Calu3 (cell line): ENCODE results near the gene PLEKHM2. TPM values are rescaled to one million over a fixed set of nuclear protein-coding genes. Genes with fewer than 3 reads are reported as not detected.

Experiments used
- BruUV-seq: library from RNA; stranded (reverse); fragments of 400-500 nt; replicated peaks from 2 replicates; lab custom pipeline; 2021; lab: Mats Ljungman, UMichigan
- CTCF ChIA-PET: fragments of 300-600 bp; sonication (Branson Sonifier 250); formaldehyde crosslinking; loops from one replicate; lab custom pipeline; 2022; ENCODE audit warnings: antibody characterized with exemption; lab: Charles Lee
- DNase-seq: peaks from one replicate; pipeline ENCODE4 v3.0.0; 2022
- H3K27ac Mint-ChIP-seq: one replicate; pipeline ENCODE4 v1.8.0; 2022; ENCODE audit warnings: mixed read lengths; ENCODE audit not compliant: unreplicated experiment
- H3K27me3 Mint-ChIP-seq: one replicate; pipeline ENCODE4 v1.8.0; 2022; ENCODE audit warnings: mixed read lengths; ENCODE audit not compliant: unreplicated experiment
- H3K36me3 Mint-ChIP-seq: one replicate; pipeline ENCODE4 v1.8.0; 2022; ENCODE audit warnings: mild to moderate bottlenecking, moderate library complexity, mixed read lengths; ENCODE audit not compliant: insufficient read depth, unreplicated experiment
- H3K4me1 Mint-ChIP-seq: one replicate; pipeline ENCODE4 v1.8.0; 2022; ENCODE audit warnings: mild to moderate bottlenecking, low read depth, mixed read lengths; ENCODE audit not compliant: unreplicated experiment
- H3K4me3 Mint-ChIP-seq: one replicate; pipeline ENCODE4 v1.8.0; 2022; ENCODE audit warnings: mild to moderate bottlenecking, low read depth, moderate library complexity, mixed read lengths; ENCODE audit not compliant: unreplicated experiment
- H3K9me3 Mint-ChIP-seq: one replicate; pipeline ENCODE4 v1.8.0; 2022; ENCODE audit warnings: low read depth, mixed read lengths; ENCODE audit not compliant: unreplicated experiment
- CTCF ChIP-seq: fragments of 200-600 bp; IDR thresholded peaks from one replicate; pipeline ENCODE4 v1.8.0; 2022; ENCODE audit warnings: antibody characterized with exemption; ENCODE audit not compliant: unreplicated experiment
- intact Hi-C: fragments of 100-400 bp; cut with micrococcal nuclease; formaldehyde crosslinking; loops from one replicate; pipeline ENCODE4 v1.10.0; 2022; ENCODE audit not compliant: unreplicated experiment
- total RNA-seq: library from RNA; stranded (reverse); gene quantifications from 2 replicates; pipeline ENCODE4 v1.2.3, GENCODE V29; 2022

The PLEKHM2 gene
- total RNA-seq, 1 experiment from 2014 or later: 30.4 TPM

- H3K36me3 Mint-ChIP-seq: peaks cover 14% of the 10 kb centered on the region
- CTCF ChIA-PET: no interaction called here
Measured at GRCh38 chr1:15770313-15770962, 86.3 kb downstream of the PLEKHM2 start.

GRCh38 chr1:15771836-15772515 is 87.9 kb downstream of the PLEKHM2 start:
- no peak overlapping the region for H3K4me3 Mint-ChIP-seq
- no peak for DNase-seq
- H3K9me3 Mint-ChIP-seq: no peaks in the 10 kb centered on the region
- no TSS peak for BruUV-seq
- intact Hi-C loops: no loop called here
- H3K27me3 Mint-ChIP-seq: no peaks in the 10 kb centered on the region
- H3K4me1 Mint-ChIP-seq: no peaks in the 10 kb centered on the region
- no peak for TF ChIP-seq CTCF
- H3K27ac Mint-ChIP-seq: no peak overlapping the region
- H3K36me3 Mint-ChIP-seq: peaks cover 19% of the 10 kb centered on the region
- CTCF ChIA-PET: no interaction called here

More at GRCh38 chr1:15770313-15770962, 86.3 kb downstream of the PLEKHM2 start:
- Mint-ChIP-seq H3K4me3 (no peak overlapping the region), H3K27me3 (no peaks in the 10 kb centered on the region), H3K4me1 (no peaks in the 10 kb centered on the region), H3K9me3 (no peaks in the 10 kb centered on the region), H3K27ac (no peak overlapping the region)
- intact Hi-C loops: no loop called here
- DNase-seq: no peak
- TF ChIP-seq CTCF: no peak
- BruUV-seq: no TSS peak

- intact Hi-C loops: no loop called here
- Mint-ChIP-seq H3K4me1 (peaks cover 15% of the 10 kb centered on the region), H3K4me3 (no peak overlapping the region), H3K27ac (no peak overlapping the region), H3K36me3 (peaks cover 27% of the 10 kb centered on the region), H3K9me3 (no peaks in the 10 kb centered on the region), H3K27me3 (no peaks in the 10 kb centered on the region)
- no peak for DNase-seq
- no TSS peak for BruUV-seq
- CTCF ChIA-PET: no interaction called here
- no peak for TF ChIP-seq CTCF
Measured at GRCh38 chr1:15775706-15776105, 91.6 kb downstream of the PLEKHM2 start.

- no peak for DNase-seq
- no peak overlapping the region for H3K4me3 Mint-ChIP-seq
- no peaks in the 10 kb centered on the region for H3K9me3 Mint-ChIP-seq
- no TSS peak for BruUV-seq
- H3K27ac Mint-ChIP-seq: no peak overlapping the region
- CTCF ChIA-PET: interaction anchor here (0.8 kb wide), 1 partner anchor 17 kb away, joined by 3 read pairs; no protein-coding TSS in a partner anchor
- peaks cover 28% of the 10 kb centered on the region for H3K36me3 Mint-ChIP-seq
- intact Hi-C loops: no loop called here
- TF ChIP-seq CTCF: no peak
- H3K4me1 Mint-ChIP-seq: peaks cover 21% of the 10 kb centered on the region
- no peaks in the 10 kb centered on the region for H3K27me3 Mint-ChIP-seq
Measured at GRCh38 chr1:15777909-15778707, 94.0 kb downstream of the PLEKHM2 start.

Other genes starting within 250 kb of the PLEKHM2 start
- not detected in 2 replicates for gene CTRC, start 245.9 kb upstream of the PLEKHM2 start, total RNA-seq
- not detected in 2 replicates for gene CELA2A, start 227.6 kb upstream of the PLEKHM2 start, total RNA-seq
- not detected in 2 replicates for gene CELA2B, start 208.2 kb upstream of the PLEKHM2 start, total RNA-seq
- 8.4 and 8.8 TPM in 2 replicates for gene CASP9, start 160.1 kb upstream of the PLEKHM2 start, total RNA-seq
- gene DNAJC16, start 157.5 kb upstream of the PLEKHM2 start, total RNA-seq: 18.2 and 20.6 TPM in 2 replicates
- 2.5 and 5.2 TPM in 2 replicates for gene AGMAT, start 99.3 kb upstream of the PLEKHM2 start, total RNA-seq
- gene DDI2, start 66.9 kb upstream of the PLEKHM2 start, total RNA-seq: 27.0 and 30.1 TPM in 2 replicates
- 0.68 and 1.2 TPM in 2 replicates for gene SLC25A34, start 51.9 kb downstream of the PLEKHM2 start, total RNA-seq
- gene TMEM82, start 58.2 kb downstream of the PLEKHM2 start, total RNA-seq: not detected in 2 replicates
- 25.6 and 26.8 TPM in 2 replicates for gene FBLIM1, start 74.5 kb downstream of the PLEKHM2 start, total RNA-seq
- gene UQCRHL, start 123.3 kb downstream of the PLEKHM2 start, total RNA-seq: 3.3 and 3.6 TPM in 2 replicates
- 48.3 and 53.6 TPM in 2 replicates for gene SPEN, start 163.4 kb downstream of the PLEKHM2 start, total RNA-seq